ENCODE results near the gene HORMAD2.

The HORMAD2 gene, protein sequence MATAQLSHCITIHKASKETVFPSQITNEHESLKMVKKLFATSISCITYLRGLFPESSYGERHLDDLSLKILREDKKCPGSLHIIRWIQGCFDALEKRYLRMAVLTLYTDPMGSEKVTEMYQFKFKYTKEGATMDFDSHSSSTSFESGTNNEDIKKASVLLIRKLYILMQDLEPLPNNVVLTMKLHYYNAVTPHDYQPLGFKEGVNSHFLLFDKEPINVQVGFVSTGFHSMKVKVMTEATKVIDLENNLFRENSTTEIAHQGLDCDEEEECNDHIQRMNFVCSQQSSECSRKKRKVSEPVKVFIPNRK

DNA sequence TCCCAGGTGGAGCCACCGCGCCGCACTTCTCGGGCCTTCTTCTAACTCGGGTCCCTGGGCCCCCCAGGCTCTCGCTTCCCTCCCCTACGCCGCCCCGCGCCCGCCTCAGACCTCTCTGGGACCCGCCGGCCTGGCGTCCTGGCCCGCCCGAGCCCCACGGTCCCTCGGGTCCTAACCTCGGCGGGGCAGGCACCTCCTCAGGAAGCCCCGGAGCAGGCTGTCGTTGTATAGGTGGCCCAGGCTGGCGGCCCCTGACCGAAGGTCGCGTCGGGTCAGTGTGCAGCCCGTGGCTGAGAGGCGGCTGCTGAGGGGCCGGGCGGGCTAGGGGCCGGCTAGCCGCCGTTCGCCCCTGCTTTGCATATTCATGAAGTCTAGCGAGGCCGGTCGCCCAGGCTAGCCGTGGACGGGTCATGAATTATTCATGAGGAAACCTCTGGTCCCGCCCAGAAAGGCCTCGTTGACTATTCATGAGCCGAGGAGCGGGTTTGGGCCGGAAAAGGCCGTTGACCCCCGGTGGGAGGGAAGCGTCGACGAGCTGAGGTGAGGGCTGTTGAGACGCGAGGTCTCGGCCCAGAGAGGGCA lies at the start of gene HORMAD2:
Gene HORMAD2, plus strand, starts transcription at position 513 of the 582 bp plus-strand sequence. CDS start 13,489 bp downstream, outside the sequence.
- DNase-seq: peak; percentile 39

DNA sequence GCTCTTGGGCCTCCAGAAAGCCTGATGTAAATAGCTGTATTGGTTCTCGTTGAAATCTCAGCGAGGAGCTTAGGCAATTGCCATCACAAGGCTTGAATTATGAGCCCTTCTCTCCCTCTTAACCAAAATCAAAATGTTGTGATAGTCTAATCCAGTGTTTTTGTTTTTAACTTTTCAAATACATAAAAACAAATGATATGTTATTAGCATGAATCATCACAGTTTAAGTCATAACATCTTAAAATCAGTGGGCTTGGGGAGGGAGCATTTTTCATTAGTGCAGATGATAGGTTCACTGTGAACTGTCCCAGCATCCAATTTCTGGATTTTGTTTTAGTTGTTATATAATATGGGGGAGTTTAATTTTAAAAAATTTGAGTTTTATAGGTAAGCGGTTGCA lies 48.9 kb upstream of the HORMAD2 start:
- no peak for DNase-seq

DNA sequence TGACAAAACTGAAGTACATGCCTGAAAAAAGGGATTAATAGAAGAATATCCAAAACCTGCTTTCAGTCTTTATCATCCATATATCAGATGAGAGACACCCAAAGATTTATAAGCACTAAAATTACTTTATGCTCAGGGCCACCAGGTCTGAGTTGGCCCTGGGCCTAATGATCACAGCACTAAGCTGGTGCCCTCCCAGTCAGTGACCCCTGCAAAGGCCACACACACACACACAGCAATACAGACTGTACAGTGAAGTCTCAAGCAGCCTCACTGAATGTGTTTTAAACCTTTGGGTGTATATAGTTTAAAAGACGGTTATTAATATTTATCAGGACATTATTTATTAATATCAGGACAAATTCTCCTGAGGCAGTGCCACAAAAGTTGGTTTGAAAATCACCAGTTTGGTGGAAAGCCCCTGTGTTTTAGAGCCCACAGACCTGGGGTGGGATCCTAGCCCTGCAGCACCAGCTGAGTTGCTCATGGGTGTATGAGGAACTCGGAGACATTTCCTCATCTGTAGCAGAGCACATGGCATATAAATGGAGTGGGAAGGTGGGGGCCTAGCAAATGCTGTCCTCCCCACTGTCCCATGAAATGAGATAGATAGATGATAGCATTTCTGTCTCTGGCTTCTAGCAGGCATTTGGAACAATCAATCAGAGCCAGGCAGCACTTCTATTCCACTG lies 48.4 kb upstream of the HORMAD2 start:
- DNase-seq: no peak

DNA sequence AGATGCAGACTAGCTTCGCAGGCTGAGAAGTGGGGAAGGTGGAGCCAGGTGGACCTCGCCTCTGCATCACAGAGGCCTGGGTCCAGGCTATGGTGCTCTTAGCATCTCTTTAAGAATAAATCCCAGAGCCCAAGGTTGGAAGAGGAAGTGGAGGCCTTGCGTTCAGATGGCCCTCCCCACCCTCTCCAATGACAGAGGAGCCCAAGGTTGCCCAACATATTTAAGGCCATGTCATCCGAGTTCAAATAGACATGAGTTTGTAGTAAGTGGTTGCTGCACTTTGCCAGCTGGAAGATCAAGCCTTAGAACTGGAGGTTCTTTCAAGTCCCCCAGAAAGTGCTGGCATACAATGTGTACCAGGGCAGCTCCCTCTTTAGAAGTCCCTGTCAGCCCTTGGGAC lies 47.1 kb upstream of the HORMAD2 start:
- DNase-seq: no peak

DNA sequence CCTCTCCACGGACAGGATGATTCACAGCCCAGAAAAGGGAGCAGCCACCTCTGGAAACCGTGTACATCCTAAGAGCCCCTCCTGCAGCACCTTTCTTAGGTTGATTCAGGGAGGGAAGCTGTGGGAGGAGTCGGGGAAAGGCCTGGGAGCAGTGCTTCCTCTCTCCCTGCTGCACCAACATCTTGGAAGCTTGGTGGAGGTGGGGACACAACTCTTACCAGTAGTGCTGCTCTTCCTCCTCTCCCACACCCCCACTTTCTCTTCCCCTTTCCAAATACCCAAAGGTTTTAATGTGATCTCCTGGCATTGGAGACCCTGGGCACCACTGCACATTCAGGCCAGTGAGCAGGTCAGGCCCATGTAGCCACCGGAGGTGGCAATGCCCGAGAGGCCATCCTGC lies 46.4 kb upstream of the HORMAD2 start:
- DNase-seq: no peak

DNA sequence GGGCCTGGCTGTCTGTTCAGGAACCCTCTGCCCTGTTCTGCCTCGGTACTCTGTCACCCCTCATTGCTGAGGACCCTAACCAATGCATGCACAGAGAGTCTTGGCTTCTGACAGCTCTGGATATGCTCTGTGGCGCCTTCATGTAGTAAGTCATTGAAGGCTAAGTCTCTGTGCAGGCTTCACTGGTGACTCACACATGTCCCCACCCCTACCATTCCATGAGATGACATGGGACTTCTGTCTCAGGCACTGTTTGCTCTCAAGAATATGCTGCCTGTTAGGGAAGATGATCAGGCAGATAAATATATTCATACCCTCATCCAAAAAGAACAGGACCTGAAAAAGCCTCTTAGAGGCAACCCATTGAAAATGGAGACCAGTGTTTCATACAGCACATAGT lies 43.6 kb upstream of the HORMAD2 start:
- no peak for DNase-seq

DNA sequence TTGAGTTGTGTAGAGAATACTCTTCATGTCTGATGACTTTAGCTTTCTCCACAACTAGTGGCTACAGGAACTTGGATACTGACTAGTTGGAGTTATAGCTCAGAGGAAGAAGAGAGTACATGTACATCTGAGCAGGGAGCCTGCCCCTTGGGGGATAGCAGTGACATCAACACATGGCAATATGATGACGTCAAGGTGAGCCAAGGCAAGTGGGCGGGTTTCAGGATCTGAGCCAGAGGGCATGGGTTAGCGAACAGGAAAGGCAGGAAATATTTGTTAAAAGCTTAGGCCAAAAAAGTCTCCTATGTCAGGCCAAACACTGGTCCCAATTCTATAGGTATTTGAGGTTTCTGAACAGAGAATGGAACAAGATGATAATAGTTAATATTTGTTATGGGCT lies 42.0 kb upstream of the HORMAD2 start:
- no peak for DNase-seq

DNA sequence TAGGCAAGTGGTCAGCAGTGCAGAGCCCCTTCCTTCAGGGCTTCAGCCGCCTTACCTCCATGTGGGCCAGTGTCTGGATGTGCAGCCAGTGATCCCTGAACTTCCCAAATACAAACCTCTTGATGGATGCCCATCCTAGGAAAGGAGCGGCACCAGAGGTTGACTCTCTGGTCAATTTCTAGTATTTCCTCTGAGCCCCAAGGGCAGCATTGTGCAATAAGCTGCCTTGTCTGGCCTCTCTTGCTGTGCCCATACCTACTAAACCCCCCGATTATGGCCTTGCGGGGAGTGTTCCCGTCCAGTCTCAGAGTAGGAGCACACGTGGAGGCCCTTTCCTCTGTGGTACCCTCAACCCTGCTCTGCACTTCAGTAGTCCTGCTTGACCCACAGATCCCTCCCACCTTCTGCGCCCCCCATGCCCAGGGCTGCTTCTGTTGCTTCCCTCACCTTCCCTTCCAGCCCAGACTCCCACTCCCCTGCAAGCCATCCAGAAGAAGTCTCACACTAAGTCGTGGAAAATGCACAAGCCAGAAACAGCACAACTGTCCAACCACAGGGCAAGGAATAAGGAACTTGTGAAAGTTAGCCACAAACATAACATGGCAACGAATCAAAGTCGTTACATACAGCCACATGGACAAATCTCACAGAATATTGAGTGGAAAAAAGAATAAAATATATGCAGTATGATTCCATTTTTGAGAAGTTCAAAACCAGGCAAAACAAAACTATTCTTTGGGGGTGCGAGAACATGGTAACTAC lies 39.6 kb upstream of the HORMAD2 start:
- no peak for DNase-seq

DNA sequence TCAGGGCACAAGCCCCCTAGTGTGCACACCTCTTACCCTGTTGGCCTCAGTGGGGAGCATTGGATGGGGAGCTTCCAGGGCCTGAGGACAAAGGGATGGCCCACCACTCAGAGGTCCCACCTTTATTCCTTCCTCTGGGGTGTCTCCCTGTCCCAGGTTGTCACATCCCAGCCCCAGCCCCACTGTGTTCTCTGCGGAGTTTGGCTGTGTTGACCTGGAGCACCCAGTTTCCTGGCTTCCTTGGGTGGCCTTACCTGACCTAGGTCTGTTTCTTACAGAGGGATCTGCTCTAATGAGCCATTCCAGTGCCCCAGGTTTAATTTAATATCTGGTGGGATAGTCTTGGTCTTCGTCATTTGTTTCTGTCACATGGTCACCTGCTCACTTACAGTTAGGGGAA lies 38.8 kb upstream of the HORMAD2 start:
- no peak for DNase-seq

DNA sequence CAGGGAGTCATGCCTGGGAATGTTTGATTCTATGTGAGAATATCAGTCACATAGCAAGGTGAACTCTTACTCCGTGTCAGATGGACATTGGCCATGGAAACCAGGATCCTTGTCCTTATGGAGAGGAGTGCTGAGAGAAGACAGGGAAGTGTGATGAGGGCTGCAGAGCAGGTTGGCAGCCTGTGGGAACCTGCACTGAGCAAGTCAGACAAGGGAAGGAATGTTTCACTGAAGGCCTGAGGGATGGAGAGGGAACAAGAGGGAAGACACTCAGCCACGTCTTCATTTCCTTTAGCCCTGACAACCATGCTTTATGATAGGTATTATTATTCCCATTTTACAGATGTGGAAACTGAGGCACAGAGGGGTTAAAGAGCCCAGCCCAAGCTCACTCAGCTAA lies 38.4 kb upstream of the HORMAD2 start:
- DNase-seq: no peak

DNA sequence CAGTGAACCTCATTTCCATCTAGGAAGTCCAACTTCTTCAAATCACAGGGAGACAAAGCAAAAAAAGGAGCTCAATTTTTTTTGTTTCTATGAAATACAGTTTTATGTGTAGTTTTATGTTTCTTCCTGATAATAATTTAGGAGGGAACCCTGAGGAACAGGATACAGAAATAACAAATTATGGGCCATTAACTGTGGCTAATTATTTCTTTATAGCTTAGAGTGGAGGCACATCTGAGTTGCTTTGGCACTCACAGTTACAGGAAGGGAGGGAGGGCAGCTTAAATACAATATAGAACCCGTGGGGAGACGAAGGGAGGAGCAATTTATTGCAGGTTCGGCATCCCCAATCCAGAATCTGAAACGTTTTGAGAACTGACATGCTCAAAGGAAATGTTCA lies 37.1 kb upstream of the HORMAD2 start:
- DNase-seq: no peak

DNA sequence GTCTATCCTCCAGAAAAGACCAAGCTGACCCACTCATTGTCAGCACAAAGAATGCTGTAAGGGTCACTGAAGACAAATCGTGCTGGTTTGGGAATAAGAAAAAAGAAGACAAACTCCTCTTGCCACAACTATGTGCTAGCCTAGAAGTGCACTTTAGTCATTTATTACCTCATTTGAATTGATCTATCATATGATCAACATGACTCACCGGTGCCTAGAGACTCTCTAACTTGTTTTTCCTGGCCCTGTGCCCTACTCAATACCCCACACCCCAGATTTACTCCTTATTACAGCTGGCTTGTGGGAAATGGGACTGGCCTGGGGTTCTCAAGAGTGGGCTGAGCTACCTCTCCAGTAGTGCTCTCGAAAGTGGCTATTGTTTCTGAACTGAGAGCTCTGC lies 35.9 kb upstream of the HORMAD2 start:
- peak; percentile 52 for DNase-seq

DNA sequence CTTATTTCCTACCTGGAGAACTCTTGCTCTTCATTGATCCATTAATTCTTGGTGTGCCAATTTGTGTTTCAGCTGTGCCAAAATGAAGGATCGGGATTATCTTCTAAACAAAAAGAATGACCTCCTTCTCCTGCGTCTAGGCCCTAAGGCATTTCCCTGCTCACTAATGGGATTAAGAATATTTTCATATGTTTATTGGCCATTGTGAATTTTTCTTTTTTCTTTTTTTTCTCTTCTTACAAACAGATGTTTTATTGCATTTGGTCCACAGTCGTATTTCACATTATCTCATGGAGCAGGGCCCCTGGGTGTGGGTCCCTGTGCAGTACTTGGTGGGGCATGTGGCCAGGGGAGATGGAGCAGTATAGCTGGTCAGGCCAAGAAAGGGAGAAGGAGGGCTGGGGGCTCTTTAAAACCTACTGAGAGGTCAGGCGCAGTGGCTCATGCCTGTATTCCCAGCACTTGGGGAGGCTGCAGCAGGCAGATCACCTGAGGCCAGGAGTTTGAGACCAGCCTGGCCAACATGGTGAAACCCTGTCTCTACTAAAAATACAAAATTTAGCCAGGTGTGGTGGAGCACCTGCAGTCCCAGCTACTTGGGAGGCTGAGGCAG lies 35.3 kb upstream of the HORMAD2 start:
- DNase-seq: no peak

DNA sequence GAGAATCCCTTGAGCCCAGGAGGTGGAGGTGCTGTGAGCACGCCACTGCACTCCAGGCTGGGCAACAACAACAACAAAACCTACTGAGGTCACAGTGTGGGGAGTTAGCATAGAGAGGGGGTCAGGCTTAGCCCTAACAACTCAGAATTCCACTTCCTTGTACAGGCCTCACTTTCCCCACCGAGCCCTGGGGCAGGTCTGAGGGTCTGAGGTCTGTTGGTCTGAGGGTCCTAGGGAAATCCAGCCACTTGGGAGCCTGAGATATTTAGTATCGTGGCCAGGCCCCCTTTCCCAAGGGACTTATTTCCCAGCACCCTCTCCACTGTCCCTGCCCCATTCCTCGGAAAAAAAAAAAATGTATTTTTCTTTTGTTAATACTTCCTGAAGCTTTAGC lies 34.8 kb upstream of the HORMAD2 start:
- no peak for DNase-seq

DNA sequence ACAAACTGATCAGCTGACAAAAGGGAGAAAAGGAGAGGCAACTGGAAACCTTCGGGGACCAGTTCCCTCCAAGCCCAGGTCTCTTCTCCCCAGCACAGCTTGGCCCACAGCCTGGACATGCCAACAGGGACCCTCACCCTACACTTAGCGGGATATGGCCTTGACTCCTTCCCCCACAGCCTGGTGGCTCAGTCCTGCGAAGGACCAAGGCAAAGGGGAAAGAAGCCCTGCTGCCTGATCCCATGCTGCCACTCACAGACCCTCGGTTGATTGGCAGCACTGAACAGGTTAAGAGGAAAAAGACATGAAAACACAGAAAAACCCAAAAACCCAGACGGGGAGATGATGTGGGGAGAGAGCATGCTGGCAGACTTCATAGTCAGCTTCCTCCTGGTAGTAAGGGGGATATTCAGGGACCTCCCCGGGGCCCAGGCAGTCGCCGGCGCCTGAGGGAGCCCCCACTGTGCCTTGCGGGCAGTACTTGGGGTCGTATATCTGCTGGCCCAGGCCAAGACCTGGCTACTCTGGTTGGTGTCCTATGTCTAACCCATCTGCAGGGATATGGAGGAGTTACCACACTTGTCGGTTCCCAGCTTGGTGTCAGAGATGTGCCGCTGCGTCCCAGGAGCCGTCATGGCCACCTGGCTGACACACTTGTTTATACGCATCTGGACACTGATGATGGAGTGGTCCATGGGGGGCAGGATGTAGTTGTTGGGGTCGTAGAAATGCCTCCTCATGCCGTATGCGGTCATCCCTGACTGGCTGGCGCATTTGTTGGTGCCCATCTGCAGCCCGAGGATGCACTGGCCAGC lies 34.2 kb upstream of the HORMAD2 start:
- no peak for DNase-seq

DNA sequence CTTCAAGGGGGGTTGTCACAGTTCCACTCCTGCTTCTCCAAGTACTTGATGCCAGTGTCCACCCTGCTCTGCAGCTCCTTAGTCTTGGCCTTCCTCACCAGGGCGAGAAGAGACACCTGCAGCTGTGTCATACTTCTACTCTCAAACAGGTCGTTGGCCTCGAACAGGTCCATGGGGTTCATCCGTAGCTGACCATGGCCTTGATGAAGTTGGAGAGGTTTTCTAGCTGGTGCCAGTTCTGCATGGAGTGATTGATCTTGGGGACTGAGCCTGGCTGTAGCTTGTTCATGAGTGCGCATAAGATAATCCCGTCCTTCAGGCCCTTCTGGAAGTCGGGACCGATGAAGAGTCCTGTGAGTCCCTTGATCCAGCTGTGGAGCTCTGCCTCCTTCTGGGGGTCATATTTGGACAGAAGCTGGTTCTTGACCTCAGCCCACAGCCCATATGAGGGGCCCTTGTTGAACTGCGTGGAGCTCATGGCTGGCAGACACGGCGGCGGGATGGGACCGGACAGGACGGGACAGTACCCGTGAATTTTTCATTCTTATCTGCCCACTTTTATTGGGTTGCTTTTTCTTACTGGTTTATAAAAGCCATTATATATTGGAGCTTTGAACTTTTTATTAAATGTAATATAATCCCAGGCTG lies 33.4 kb upstream of the HORMAD2 start:
- DNase-seq: no peak

DNA sequence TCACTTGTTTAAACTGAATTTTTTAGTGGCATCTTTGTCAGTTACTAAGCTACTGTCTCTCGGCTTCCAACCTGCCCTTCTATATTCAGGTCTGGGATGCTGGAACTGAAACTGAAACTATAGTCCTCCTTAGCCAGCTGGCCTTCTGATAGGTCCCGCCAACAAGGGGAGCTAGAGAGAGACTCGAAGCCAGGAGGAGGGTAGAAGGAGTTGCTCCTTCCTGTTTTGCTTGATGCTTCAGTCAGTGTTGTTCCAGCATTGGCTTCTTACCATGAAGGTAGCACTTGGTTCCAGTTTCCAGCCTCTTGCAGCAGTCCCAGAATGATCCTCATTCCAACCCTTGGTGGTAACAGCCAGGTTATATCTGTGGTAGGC lies 32.9 kb upstream of the HORMAD2 start:
- no peak for DNase-seq

DNA sequence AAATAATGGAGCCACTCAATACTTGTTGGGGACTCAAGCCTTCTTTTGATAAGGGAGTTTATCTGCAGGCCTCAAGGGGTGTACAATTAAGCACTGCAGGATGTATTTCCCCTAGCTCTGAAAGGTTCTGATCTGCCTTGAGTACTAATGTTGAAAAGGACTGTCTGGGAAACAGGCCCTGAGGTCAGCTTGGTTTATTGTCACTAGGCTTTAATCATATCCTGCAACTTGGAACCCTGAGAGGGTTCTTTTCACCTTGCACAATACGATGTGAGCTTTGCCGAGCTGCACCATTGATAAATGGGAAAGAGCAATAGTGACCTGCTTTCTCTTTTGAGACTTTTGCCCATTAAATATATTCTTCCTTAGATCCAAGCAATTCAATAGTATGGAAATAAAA lies 31.6 kb upstream of the HORMAD2 start:
- DNase-seq: no peak

DNA sequence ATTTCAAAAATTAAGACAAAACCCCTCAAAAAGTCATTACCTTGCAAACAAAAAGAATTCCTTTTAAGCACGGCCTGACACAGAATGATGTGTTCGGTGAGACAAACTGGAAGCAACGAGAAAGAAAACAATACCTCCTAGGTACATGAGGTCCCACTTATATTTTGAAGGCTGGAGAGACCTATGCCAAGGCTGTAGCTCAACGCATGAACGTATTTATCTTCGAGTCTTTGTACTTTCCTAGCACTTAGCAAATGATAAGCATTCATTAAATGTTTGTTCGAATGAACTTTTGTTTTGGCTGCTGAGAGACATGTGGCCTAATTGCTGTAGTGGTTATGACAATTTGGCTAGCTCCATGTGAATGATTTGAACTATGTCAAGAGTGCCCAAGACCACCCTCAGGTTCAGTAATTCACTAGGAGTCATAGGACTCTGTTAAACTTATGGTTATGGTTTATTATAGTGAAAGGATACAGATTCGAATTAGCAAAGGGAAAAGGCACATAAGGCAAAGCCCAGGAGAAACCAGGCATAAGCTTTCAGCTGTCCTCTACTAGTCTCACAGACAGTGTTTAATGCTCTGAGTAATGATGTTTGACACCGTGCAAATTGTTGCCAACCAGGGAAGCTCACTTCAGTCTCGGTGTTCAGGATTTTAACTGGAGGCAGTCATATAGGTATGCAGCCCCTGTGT lies 26.0 kb upstream of the HORMAD2 start:
- DNase-seq: no peak

DNA sequence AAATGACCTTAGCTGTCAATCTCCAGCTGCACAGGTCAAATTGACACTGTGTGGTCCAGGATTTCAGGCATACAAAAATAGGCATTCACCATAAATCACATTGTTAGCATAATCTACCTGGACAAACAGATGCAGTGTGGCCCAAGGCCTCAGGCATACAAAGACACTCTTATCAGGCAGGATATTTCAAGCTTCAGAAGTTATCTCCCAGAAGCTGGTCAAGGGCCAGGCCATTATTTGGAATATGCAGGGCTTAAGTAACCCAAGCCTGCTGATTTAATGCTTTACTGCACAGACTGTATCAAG lies 25.5 kb upstream of the HORMAD2 start:
- DNase-seq: no peak

DNA sequence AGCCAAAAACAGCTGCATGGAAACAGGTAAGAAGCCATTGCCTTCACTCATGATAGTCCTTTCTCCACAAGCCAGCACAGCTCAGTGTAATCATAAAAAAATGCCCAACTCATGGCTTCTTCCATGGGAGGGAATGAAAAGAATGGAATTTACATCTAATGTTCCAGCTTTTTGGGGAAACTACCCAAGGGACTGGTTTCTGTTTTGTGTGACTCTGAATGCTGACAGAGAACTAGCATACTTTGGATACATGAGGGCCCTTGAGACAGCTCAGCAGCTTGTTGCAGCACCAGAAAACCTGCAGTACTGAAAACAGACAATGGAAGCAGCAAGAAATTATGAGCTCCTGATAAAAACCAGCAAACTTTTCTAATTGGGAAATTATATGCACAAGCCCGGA lies 24.2 kb upstream of the HORMAD2 start:
- DNase-seq: no peak
